DOHH2 (cell line): ENCODE measurements around the gene CACNA2D4.

Experiments
- H3F3A ChIP-seq: fragments of 200-600 bp; sonication (generic), shearing (Covaris generic); 2 replicates; pipeline ENCODE4 v1.6.0; 2016; ENCODE audit warnings: antibody characterized with exemption, mild to moderate bottlenecking; ENCODE audit not compliant: control insufficient read depth, insufficient read depth
- H3K27ac ChIP-seq: fragments of 200-600 bp; sonication (generic); 2 replicates; pipeline ENCODE4 v1.5.1; 2014; ENCODE audit warnings: low read depth, mild to moderate bottlenecking, low read length, moderate library complexity
- H3K27me3 ChIP-seq: fragments of 200-600 bp; sonication (generic); 2 replicates; pipeline ENCODE4 v1.6.1; 2014; ENCODE audit warnings: mild to moderate bottlenecking, low read length, mixed read lengths; ENCODE audit not compliant: control insufficient read depth
- H3K36me3 ChIP-seq: fragments of 200-600 bp; sonication (generic); 2 replicates; pipeline ENCODE4 v1.6.1; 2014; ENCODE audit warnings: mild to moderate bottlenecking, low read length, moderate library complexity, mixed read lengths; ENCODE audit not compliant: control insufficient read depth
- H3K4me1 ChIP-seq: fragments of 200-600 bp; sonication (generic); 2 replicates; pipeline ENCODE4 v1.6.1; 2014; ENCODE audit warnings: mild to moderate bottlenecking, low read length, mixed read lengths; ENCODE audit not compliant: control insufficient read depth
- H3K4me2 ChIP-seq: fragments of 200-600 bp; sonication (generic); 2 replicates; pipeline ENCODE4 v1.6.0; 2014; ENCODE audit warnings: mild to moderate bottlenecking, low read length, moderate library complexity
- H3K4me3 ChIP-seq: fragments of 200-600 bp; sonication (generic); 2 replicates; pipeline ENCODE4 v1.5.1; 2014; ENCODE audit warnings: mild to moderate bottlenecking, low read length, mixed read lengths
- H3K79me2 ChIP-seq: fragments of 200-600 bp; sonication (generic); 2 replicates; pipeline ENCODE4 v1.6.1; 2014; ENCODE audit warnings: mild to moderate bottlenecking, low read length, mixed read lengths; ENCODE audit not compliant: control insufficient read depth
- H3K9me2 ChIP-seq: fragments of 200-600 bp; sonication (generic); replicated peaks from 2 replicates; pipeline ENCODE4 v1.6.1; 2014; ENCODE audit warnings: mild to moderate bottlenecking, low read length, mixed read lengths; ENCODE audit not compliant: control insufficient read depth
- H3K9me3 ChIP-seq: fragments of 200-600 bp; sonication (generic); 2 replicates; pipeline ENCODE4 v1.6.1; 2014; ENCODE audit warnings: antibody characterized with exemption, low read length, mixed read lengths; ENCODE audit not compliant: control insufficient read depth, insufficient read depth
- H4K20me1 ChIP-seq: fragments of 200-600 bp; sonication (generic); 2 replicates; pipeline ENCODE4 v1.6.0; 2014; ENCODE audit warnings: low read depth, mild to moderate bottlenecking, antibody characterized with exemption, low read length, moderate library complexity; ENCODE audit not compliant: control insufficient read depth, insufficient read depth
- EZH2phosphoT487 ChIP-seq: fragments of 200-600 bp; sonication (generic); IDR thresholded peaks from 2 replicates; pipeline ENCODE4 v1.6.1; 2017; ENCODE audit warnings: borderline replicate concordance, mild to moderate bottlenecking, antibody characterized with exemption, low read length, moderate library complexity, mixed read lengths
- TF ChIP-seq, protein P1 (sequence below): fragments of 200-600 bp; sonication (generic); IDR thresholded peaks from one replicate; pipeline ENCODE4 v1.5.1; 2014; ENCODE audit warnings: antibody characterized with exemption, mild to moderate bottlenecking, low read depth, low read length; ENCODE audit not compliant: poor library complexity, severe bottlenecking

CACNA2D4 gene

DNA sequence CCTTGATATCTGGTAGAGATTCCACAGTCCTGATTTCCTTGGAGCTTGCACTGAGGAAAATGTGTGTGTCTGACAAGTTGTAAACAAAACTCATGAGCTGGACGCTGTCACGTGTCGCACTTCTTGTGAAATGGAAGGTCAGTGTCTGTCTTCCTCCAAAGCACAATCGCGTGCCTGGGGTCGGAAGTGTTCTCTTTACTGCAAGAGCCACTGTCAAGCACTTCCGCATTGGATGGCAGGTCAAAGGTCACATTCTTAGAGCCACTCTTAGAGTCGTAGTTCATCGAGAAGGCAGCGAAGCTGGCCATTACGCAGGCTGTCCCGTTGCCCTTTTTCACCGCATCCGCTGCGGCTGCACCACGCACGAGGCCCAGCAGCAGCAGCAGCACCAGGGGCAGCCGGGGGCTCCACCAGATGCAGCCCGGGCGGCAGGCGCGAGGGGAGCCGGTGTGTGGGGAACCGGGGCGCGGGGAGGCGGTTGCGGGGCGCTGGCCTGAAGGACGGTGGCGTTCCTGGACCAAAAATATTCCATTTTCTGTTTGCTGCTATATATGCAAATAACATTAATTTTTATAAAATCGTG, 53.1 kb downstream of the CACNA2D4 start:
- Histone ChIP-seq H3K27me3 (peaks cover 9% of the 10 kb centered on the region), H3K9me2 (no peaks in the 10 kb centered on the region)
- TF ChIP-seq, protein P1, sequence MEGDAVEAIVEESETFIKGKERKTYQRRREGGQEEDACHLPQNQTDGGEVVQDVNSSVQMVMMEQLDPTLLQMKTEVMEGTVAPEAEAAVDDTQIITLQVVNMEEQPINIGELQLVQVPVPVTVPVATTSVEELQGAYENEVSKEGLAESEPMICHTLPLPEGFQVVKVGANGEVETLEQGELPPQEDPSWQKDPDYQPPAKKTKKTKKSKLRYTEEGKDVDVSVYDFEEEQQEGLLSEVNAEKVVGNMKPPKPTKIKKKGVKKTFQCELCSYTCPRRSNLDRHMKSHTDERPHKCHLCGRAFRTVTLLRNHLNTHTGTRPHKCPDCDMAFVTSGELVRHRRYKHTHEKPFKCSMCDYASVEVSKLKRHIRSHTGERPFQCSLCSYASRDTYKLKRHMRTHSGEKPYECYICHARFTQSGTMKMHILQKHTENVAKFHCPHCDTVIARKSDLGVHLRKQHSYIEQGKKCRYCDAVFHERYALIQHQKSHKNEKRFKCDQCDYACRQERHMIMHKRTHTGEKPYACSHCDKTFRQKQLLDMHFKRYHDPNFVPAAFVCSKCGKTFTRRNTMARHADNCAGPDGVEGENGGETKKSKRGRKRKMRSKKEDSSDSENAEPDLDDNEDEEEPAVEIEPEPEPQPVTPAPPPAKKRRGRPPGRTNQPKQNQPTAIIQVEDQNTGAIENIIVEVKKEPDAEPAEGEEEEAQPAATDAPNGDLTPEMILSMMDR: no peak

DNA sequence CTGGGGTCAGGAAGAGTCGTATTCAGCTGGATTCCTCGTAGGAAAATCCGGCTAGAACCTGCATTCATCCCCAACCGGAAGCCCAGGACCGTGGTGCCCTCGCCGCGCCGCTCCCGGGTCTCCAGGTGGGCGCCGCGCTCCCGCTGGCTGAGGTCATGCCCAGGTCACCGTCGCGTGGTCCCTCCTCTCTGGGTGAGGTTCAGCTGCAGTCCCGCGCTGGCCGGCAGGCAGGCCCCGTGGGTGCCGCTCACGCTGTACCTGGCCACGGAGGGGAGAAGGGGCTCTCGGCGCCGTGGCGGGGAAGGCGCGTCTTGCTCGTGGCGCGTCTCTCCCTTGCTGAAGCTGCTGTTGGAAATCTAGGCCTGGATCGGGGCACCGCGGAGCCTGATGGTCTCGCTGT, 53.6 kb downstream of the CACNA2D4 start:
- Histone ChIP-seq H3K4me1 (no peaks in the 10 kb centered on the region), H3K79me2 (no peaks in the 10 kb centered on the region), H3K9me3 (no peaks in the 10 kb centered on the region), H3K4me2 (no peak overlapping the region), H3K4me3 (no peak overlapping the region), H3K36me3 (no peaks in the 10 kb centered on the region), H3K9me2 (no peaks in the 10 kb centered on the region), H4K20me1 (no peaks in the 10 kb centered on the region), H3F3A (no peaks in the 10 kb centered on the region), H3K27ac (no peak overlapping the region), H3K27me3 (peaks cover 9% of the 10 kb centered on the region)
- TF ChIP-seq, protein P1: no peak
- no peak for TF ChIP-seq EZH2phosphoT487

More for the DNA sequence above, 53.1 kb downstream of the CACNA2D4 start:
- Histone ChIP-seq H3K27ac (no peak overlapping the region), H3F3A (no peaks in the 10 kb centered on the region), H3K4me1 (no peaks in the 10 kb centered on the region), H3K4me3 (no peak overlapping the region), H4K20me1 (no peaks in the 10 kb centered on the region), H3K36me3 (no peaks in the 10 kb centered on the region), H3K4me2 (no peak overlapping the region), H3K9me3 (no peaks in the 10 kb centered on the region), H3K79me2 (no peaks in the 10 kb centered on the region)

DNA sequence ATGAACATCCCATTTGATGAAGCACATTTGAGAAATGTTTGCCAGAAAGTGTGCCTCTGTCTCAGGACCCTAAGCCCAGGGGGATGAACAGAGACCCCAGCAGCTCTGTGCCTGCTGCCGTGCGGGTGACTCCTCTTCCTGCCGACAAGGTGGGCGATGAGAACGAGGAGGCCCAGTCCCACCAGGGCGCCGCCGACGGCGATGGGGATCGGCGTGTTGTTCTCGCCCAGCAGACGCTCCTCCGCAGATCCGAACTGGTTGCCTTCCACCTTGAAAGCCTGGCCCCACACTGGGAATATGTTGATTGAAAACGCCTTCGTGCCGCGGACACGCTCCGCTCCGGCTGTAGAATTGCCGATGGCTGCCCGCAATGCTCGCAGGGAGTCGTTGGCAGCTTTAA, 54.0 kb downstream of the CACNA2D4 start:
- Histone ChIP-seq H3K4me2 (no peak overlapping the region), H3K4me1 (no peaks in the 10 kb centered on the region), H3K4me3 (no peak overlapping the region), H3K36me3 (no peaks in the 10 kb centered on the region), H3K9me2 (no peaks in the 10 kb centered on the region), H3K79me2 (no peaks in the 10 kb centered on the region), H3K9me3 (no peaks in the 10 kb centered on the region), H3K27ac (no peak overlapping the region), H3K27me3 (peaks cover 9% of the 10 kb centered on the region), H3F3A (no peaks in the 10 kb centered on the region), H4K20me1 (no peaks in the 10 kb centered on the region)
- no peak for TF ChIP-seq EZH2phosphoT487
- TF ChIP-seq, protein P1: no peak
